ENCODE results near the gene MAML3.

The MAML3 gene

DNA sequence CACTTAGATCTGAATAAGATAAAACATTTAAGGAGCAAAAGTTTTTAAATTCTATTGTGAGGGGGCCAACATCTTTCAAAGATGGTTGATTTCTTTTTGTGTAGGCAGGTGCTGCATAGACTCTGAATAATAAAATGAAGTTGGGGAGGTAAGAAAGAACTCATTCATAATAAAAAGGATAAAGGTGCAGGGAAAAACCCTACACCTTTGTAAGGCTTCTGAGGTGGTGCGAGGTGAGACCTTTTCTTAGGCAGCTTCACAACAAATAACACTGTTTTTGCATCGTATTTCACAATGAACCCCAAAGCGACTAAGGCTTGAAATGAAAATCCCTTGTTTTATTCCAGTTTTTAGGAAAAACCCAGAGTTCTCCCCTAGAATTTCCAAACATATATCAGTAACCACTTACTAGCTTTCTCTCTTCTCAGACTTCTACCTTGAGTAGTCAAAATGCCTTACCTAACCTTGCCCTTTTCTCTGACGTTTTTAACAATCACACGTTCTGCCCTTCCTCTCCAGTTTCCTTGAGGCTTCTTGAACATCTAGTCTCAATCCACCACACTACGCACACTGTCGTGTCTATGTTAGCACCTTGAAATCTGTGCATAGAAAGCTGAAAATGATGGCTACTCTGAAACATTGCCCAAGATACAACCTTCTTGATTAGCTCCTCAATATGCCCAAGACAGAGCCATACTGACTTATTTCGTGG, 30.2 kb downstream of the MAML3 start:
- no peak for DNase-seq

DNA sequence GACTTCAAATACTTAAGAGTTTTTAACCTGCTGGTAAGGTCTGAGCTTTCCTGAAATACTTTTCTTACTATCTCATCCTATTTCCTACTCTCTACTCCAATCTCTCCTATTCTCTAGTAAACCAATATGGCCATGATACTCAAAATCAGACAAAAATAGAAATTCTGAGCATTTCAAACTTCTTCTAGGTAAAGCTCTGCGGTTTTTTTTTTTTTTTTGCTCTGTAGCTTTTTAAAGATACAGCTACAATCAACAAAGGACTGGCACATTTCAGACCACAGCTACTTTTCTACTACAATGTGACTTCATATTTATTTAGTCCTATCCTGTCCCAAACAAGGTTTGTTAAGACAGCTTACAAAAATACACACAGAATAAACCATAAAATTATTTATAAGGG, 31.1 kb downstream of the MAML3 start:
- DNase-seq = no peak

DNA sequence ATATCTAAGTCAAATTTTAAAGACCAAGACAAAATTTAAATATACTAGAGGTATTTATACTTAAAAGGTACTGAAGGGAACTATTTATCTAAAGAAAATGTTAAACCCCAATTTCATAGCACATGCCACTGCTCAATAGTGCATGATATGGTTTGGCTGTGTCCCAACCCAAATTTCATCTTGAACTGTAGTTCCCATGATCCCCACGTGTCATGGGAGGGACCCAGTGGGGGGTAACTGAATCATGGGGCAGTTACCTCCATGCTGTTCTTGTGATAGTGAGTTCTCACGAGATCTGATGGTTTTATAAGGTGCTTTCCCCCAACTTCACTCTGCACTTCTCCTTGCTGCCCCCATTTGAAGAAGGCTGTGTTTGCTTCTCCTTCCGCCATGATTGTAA, 32.3 kb downstream of the MAML3 start:
- DNase-seq = no peak

DNA sequence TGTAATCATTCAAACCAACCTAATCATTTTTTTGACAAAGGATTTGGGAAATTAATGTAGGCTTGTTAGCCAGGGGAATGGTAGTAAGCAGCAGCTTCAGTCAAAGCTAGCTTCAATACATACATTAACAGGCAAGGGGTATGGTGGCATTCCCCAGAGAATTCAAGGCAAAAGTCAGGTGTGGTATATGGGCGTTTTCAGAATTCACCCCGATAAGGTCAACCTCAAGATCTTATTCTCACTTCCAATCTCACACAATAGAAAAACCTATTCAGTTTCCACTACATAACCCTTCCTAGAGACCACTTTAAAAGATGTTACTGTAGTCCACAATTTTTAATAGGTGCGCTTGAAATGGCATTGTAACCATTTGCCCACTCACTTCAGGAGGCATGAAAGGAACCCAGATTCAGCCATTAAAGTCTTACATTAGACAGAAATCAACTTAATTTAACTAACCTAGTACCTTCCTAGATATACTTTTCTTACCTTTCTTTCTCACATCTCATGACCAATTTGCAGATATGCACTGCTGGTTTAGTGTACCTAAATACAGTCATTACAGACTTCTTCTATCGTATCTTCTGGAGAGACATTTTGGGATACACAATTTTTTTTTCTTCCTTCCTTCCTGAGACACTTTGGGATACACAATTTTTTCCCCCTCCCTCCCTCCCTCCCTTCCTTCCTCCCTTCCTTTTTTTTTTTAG, 34.9 kb downstream of the MAML3 start:
- DNase-seq = no peak

DNA sequence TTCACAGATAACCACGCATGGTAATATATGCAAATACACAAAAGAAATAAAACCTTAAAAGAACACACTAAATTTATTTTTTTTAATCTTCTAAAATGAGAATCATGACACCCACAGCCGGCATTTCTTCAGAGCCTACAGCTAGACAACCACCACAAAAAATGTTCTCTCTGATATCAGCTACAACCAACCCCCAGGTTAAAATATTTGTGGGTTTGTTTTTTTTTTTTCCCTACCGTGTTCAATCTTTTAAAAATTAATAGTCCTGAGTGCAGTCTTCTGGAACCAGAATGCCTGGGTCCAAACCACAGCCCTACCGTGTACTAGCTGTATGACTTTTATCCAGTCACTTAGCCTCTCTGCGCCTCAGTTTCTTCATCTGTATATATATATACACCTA, 36.0 kb downstream of the MAML3 start:
- DNase-seq = no peak

DNA sequence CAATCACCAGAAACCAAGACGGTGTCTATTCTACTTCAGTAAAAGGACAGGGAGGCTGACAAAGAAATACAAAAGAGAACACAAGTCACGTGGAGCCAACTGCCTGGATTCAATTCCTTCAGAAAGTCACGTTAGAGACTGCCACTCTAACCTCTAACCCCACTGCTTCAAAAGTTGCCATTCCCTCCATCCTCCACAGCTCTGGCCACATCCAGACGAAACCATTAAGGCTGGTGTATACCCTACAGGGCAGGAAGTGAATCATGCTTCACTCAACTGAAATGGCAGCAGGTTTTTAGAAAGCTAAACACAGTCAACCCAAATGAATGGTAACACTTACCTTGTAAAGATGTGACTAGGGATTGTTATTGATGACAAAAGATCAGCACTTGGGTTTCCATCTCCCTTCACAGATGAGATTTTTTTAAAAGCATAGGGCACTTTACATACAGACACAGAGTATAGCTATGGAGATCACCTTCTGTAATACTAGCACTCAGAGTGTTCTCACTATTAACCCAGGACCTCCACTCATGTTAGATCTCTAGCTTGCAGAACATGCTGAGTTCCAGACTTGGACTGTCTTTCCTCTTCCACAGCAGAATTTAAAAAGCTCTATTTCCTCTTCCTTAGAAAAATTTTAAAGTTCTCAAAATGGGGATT, 37.4 kb downstream of the MAML3 start:
- peak; percentile 19 to 52 (median 32) for DNase-seq

DNA sequence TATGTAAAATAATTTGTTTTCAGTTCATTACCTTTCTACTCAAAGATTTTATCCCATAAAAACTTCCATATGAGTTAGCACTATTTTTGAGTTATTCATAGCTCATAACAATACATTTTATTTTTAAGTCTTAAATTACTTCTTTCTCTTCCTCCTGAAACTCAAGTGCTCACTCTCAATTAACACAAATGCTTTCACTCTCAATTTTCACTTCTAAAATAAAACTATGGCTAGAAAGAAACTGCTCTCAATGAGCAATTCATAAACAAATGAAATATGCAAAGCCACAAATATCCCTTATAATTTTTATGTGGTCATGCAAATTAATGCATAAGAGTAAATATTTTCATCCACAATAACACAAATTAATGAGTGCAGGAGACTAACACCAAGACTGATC, 38.8 kb downstream of the MAML3 start:
- no peak for DNase-seq

DNA sequence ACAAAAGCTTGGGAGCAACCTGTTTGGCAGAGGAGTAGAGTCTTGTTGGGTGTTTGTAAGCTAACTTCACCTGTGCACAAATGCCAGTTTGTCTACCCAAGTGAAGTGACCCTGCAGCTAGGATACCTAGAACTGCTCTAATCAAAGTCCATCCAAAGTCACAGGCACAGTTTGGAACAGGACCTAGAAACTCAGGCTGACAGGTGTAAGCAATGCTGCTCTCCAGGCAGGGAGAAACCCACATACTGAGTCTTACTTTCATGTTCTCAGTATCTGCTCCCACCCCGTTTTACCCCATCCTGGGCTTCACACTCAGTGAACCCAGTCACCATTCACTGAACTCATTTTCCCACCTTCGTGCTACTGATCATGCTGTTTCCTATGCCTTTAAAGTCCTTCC, 40.3 kb downstream of the MAML3 start:
- DNase-seq = no peak

DNA sequence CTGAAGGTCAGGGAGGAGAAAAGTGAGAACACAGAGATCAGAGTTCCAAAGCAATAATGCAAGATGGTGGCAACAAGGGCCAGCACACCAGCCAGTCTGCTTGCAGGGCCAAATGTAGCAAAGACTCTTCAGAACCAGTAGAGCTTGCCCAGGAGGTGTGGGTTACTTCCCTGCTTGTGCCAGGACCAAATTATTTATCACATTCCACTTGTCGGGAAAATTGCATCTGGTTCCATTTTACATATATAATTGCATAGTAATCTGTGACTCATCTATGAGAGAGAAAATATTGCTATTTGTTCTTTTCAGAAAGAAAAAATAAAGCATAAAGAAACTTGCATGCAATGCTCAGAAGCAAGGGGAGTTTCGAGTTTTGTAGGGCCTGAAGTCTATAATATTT, 41.4 kb downstream of the MAML3 start:
- DNase-seq = no peak

DNA sequence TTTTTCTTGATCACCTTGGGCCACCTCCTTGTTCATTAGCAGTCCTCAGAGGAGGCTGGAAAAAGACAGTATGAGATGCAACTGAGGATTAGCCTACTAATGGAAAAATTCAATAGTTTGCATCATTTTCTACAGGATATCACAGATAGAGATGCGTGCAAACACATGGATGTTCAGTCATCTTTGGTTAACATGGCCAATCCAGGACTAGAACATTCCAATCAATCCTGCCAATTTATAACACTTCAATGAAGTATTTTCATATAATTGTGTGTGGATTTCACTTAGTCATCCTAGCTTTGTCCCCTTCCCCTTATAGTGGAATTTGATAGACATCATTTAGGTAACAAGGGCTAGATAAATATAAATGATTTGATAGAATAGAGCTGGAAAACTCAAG, 42.7 kb downstream of the MAML3 start:
- DNase-seq = no peak

DNA sequence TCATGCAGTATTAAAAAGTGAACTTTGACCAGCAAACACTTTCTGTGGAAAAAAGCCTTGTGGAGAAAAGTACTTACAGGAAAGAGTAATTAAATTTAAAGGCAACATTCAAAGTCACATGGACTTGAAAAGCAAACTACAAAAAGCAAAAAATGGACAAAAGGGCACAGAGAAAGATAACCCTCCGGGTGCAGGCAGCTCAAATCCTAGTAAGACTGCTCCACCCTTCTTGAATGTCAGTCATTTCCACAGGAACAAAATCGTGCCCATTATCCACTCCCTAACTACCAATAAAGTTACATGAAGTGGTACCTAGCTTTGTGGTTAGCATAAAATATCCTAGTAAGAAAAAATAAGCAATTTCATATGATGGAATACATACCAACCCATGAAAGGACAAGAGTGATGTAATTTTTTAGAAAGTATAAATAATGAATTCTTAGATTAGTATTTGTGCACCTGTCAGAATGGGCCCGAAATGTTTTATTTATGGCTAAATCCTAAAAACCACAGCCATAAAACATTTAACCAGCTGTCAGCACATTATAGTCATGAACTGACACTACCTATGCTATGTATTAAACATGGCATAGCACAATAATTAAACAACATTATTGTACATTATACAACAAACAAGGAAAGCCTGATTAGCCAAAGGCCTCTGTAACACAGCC, 43.3 kb downstream of the MAML3 start:
- no peak for DNase-seq

DNA sequence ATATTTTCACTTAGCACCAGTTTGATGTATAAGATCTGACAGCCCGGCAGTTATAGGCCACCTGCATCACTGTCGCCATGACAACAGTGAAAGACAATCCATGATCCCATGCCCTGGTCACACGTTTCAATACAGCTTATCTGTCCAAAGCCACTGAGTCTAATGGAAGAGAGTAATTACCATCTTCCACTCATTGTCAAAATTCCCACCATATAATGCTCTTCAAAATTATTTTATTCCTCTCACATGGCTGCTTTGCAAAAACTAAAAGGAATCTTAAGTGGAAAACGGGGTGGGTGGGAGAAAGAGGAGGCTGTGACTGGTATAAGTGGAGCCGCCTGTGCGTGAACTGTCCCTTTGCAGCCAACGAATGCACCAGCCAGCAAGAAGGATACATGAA, 44.2 kb downstream of the MAML3 start:
- DNase-seq = no peak

DNA sequence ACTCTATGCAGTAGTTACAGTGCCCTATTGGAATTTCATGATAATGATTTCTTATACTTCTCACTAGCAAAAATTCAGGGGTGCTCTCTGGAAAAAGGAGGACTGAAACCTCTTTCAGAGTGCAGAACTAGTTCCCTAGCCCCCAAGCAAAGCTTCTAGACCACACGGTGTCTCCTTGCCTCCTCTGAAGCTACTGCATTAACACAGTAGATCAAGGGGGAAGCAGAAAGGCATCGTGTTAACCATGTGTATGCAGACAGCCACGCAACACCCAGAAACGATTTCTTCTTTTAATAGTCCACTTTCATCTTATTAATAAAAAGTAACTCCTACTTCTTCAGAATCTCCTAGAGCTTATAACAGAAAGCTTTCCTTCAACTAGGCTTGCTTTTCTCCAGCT, 44.7 kb downstream of the MAML3 start:
- no peak for DNase-seq

DNA sequence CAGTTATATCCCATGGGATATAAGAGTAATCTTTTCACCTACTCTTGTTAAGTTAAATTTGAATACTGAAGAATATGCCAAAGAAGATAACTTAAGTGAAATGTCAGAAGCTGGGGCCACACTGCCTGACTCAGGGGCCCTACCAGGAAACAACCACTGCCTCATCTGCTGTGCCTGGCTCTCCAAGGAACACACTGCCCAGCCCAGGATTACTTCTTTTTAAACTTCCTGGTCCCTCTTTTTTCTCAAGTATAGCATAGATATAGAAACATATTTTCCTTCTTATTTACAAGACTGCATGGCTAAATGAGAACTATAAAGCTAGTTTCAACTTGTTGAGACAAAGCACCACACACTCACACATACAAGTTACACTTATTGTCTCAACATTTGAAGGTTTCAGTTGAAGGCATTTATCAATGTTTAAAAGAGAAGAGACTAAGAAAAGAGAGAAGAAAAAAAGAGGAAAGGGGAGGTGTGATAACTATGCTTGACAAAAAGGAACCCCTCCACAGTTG, 45.2 kb downstream of the MAML3 start:
- DNase-seq = peak in 1 of 4 experiments; percentile 12

DNA sequence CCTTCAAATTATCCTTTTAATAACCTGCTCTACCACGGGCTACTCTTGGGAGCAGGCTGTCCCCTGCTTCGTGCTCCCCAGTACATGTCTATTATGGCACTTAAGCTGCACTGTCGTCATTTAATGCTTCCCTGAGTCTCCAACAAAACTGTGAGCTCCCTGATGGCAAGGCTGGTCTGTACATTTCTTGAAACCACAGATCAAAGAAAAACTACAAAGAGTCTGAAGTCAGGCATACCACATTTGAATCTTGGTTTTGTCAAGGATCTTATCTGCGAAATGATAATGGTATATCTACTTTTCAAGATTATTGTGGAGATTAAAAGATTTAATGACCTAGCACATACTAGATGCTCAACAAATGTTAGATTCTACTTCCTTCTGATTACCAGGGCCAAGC, 45.7 kb downstream of the MAML3 start:
- DNase-seq = no peak

DNA sequence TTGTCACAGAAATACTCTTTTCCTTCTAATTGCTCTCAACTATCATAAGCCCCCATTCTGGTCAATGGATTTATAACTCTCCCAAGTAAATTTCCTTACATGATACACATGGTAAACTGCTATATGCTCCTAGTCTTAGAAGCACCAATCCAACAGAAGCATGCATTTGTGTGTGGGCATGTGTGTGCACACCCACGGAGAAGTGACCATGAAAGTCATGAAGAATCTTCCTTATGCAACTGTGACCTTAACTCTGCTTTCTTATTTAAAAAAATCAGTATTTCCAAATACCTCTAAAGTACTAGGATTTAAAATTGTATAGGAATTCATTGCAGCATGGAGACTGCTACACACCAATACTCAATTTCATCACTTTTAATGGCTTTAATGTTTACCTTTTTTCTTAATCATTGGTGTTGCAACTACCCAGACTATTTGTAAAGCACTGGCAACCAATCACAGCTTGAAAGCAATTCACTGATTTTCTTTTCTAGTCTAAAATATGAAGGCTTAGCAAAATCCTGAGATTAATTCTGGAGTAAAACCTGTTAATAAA, 47.6 kb downstream of the MAML3 start:
- DNase-seq = peak; percentile 44 to 84 (median 70)

DNA sequence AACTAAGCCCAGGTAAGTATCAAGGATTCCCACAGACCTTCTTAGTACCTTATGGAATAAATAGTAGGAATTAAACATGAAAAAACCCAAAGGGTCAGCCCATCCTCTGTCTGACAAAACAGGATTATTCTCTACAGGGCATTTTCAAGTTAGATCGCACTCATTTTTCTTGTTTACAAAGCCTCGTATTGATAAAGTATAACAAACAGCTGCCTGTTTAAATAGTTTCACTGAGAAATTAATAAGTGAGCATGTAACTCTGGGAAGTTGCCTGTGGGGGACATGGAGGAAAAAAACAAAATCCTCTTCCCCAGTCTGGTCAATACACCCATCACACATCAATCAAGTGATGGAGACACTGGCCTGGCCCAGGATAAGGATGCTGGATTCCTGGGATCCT, 48.5 kb downstream of the MAML3 start:
- DNase-seq = no peak

DNA sequence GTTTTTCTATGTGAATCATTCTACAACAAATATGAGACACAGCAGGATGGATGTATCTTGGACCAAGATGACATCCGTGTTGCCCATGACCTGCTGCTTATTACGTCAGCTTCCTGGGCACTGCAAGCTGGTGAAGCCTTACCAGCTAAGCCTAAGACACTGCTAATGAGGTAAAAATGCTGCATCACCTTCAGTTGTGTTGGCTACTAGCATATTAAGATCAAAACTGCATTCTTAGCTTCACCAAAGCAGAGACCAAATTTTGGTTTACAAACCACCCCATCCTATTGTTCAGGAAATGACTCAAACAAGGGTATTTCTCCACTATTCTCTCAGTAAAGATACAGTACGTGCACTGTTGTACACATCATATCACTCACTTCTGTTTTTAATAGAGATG, 50.3 kb downstream of the MAML3 start:
- DNase-seq = peak; percentile 38 to 75 (median 56)

DNA sequence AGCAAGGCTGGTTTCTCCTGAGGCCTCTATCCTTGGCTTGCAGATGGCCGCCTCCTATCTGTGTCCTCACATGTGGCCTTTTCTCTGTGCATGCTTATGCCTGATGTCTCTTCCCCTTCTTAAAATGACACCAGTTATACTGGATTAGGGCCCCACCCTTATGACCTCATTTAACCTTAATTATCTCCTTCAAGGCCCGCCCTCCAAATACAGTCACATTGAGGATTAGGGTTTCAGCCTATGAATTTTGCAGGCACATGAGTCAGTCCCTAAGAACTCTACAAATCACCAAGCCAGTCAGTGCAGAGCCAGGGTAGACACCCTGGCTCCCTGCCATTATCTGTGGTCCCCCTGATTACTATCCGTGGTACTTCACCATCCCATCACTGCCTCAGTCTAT, 51.6 kb downstream of the MAML3 start:
- DNase-seq = no peak

DNA sequence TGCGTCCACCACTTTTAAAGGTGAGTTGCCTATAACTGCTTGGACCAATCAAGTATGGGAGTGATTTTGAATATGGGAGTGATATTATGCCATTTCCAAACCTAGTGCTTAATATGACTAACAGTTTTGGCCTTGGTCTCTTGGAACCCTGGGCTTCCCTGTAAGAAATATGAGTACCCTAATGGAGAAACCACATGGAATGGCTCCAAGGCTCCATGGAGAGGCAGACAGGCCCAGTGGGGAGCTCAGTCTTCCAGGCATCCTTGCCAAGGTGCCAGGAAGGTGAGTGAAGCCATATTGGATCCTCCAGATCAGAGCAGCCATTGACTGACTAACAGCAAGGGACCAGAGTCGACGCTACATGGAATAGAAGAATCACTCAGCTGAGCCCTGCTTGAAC, 53.2 kb downstream of the MAML3 start:
- no peak for DNase-seq

DNA sequence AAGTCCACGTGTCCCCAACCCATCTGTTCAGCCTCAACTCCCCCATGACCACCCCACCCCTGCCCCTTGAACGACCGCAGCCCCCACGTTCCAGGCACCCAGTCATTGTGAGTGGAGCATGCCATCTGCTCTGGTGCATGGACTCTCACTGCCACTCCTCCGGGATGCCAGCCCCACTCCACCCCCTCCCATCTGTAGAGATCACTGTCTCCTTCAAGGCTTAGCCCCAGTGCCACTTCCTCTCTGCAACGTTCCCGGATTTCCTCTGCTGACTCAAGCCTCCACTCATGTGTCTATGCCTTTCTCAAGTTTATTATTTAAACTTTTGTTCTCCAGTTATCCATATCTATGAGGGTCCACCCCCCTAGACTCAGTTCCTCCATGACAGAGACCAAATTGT, 54.0 kb downstream of the MAML3 start:
- DNase-seq = peak; percentile 70 to 89 (median 81)

DNA sequence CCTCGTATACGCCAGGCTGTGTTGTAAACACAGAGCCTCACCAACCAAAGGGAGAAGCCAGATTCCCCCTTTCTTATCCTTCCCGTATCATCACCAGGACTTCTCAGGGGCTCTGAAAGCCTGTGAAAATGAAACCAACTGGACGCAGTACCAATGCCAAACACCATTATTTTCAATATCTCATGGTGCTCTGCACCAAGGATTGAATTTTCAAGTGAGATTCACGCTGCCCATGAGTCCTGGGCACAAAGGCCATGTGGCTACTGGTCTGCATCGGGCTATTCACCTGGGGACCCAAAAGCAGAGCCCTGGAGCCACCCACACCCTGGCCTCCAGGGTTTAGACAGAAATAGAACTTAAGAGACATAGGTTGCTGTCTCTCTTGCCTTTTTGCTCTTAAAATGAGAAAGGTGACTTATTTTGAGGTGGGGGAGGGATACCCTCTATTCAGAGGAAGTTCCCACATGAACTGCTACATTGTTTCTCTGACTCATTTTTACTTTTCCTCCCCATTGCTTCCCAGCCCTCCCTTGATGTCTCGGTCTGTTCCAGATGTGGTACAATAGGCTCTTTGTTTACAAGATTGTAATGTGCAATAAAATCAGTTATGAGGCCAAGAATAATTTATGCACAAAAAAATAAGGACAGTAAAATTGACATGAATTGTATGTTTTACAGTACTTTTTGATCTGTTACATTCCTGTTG, 55.4 kb downstream of the MAML3 start:
- peak in 3 of 4 experiments; percentile 6 to 40 (median 39) for DNase-seq
